SK-N-SH (cell line): ENCODE data around the gene ZNF256. TPM values are rescaled to one million over a fixed set of nuclear protein-coding genes. Genes with fewer than 3 reads are reported as not detected.

Source experiments
- CTCF ChIA-PET: fragments of 300-600, 350-600 bp; formaldehyde crosslinking; extraction: SDS; loops from one replicate; lab custom pipeline; 2021; lab: Yijun Ruan, JAX
- POLR2A ChIA-PET: fragments of 350-600 bp; sonication (Branson Sonifier 250); formaldehyde crosslinking; extraction: SDS; loops from one replicate; lab custom pipeline; 2020; ENCODE audit warnings: antibody characterized with exemption, inconsistent platforms; lab: Yijun Ruan, JAX
- DNase-seq: peaks from one replicate; pipeline ENCODE4 v3.0.0; 2012
- H2AFZ ChIP-seq: fragments of 200-600 bp; sonication (generic); 2 replicates; pipeline ENCODE4 v1.8.1; 2016; ENCODE audit warnings: antibody characterized with exemption, mild to moderate bottlenecking, low read depth
- H3F3A ChIP-seq: fragments of 200-600 bp; sonication (generic); replicated peaks from 2 replicates; pipeline ENCODE3; 2016; ENCODE audit warnings: antibody characterized with exemption, mild to moderate bottlenecking; ENCODE audit not compliant: insufficient read depth
- H3K27ac ChIP-seq, 2 experiments: fragments of 200-500 bp in 1 of 2; fragments of 200-600 bp in 1 of 2; sonication (Bioruptor generic) in 1 of 2; sonication (generic), shearing (Covaris generic) in 1 of 2; 2 replicates each; pipeline versions ENCODE4 v1.5.1 to v1.6.1; 2014 to 2016; ENCODE audit warnings: low read depth in 2 of 2, inconsistent platforms in 1 of 2, low read length in 1 of 2, mild to moderate bottlenecking in 1 of 2, mixed read lengths in 1 of 2
- H3K27me3 ChIP-seq: fragments of 200-600 bp; sonication (generic), shearing (Covaris generic); 2 replicates; pipeline ENCODE4 v1.6.1; 2016; ENCODE audit warnings: mixed run types; ENCODE audit not compliant: insufficient read depth
- H3K36me3 ChIP-seq, 2 experiments: fragments of 200-500 bp in 1 of 2; fragments of 200-600 bp in 1 of 2; sonication (Bioruptor generic) in 1 of 2; sonication (generic) in 1 of 2; replicated peaks in 1 of 2; 2 replicates each; pipeline versions ENCODE3 to v1.5.1; 2014 to 2016; ENCODE audit warnings: low read length in 1 of 2, mild to moderate bottlenecking in 1 of 2; ENCODE audit not compliant: insufficient read depth in 2 of 2, control insufficient read depth in 1 of 2
- H3K4me1 ChIP-seq, 2 experiments: fragments of 200-500 bp in 1 of 2; fragments of 200-600 bp in 1 of 2; sonication (Bioruptor generic) in 1 of 2; sonication (generic), shearing (Covaris generic) in 1 of 2; 2 replicates each; pipeline versions ENCODE4 v1.5.1 to v1.6.1; 2014 to 2016; ENCODE audit warnings: low read depth in 1 of 2, low read length in 1 of 2, mixed run types in 1 of 2; ENCODE audit not compliant: insufficient read depth in 2 of 2, control insufficient read depth in 1 of 2
- H3K4me2 ChIP-seq: fragments of 200-600 bp; sonication (generic), shearing (Covaris generic); 2 replicates; pipeline ENCODE4 v1.6.1; 2017; ENCODE audit warnings: mixed run types
- H3K4me3 ChIP-seq, 2 experiments: fragments of 200-500 bp in 1 of 2; fragments of 200-600 bp in 1 of 2; sonication (Bioruptor generic) in 1 of 2; sonication (generic), shearing (Covaris generic) in 1 of 2; 2 replicates each; pipeline versions ENCODE4 v1.5.1 to v1.8.1; 2014 to 2016; ENCODE audit warnings: low read depth in 2 of 2, inconsistent platforms in 1 of 2, low read length in 1 of 2, mild to moderate bottlenecking in 1 of 2, mixed read lengths in 1 of 2, moderate library complexity in 1 of 2
- H3K79me2 ChIP-seq: fragments of 200-600 bp; sonication (generic); 2 replicates; pipeline ENCODE4 v1.8.1; 2017; ENCODE audit warnings: mild to moderate bottlenecking; ENCODE audit not compliant: insufficient read depth
- H3K9ac ChIP-seq: fragments of 200-600 bp; sonication (generic); 2 replicates; pipeline ENCODE4 v1.6.1; 2017; ENCODE audit warnings: mixed run types
- H3K9me2 ChIP-seq: fragments of 200-600 bp; sonication (generic); 2 replicates; pipeline ENCODE4 v1.6.1; 2017; ENCODE audit warnings: mixed run types
- H3K9me3 ChIP-seq: fragments of 200-600 bp; sonication (generic); 2 replicates; pipeline ENCODE4 v1.6.1; 2017; ENCODE audit warnings: mixed run types, mild to moderate bottlenecking, moderate library complexity
- H4K20me1 ChIP-seq: fragments of 200-600 bp; sonication (generic); 2 replicates; pipeline ENCODE4 v1.6.1; 2017; ENCODE audit warnings: mild to moderate bottlenecking, mixed run types; ENCODE audit not compliant: insufficient read depth
- CHD2 ChIP-seq: fragments of 150-350 bp; IDR thresholded peaks from 2 replicates; pipeline ENCODE4 v1.6.1; 2018; ENCODE audit warnings: low read length; ENCODE audit not compliant: partially characterized antibody
- CTCF ChIP-seq: fragments of 200-600 bp; sonication (generic); IDR thresholded peaks from 2 replicates; pipeline ENCODE4 v1.6.1; 2017; ENCODE audit warnings: antibody characterized with exemption, mild to moderate bottlenecking, moderate library complexity
- EP300 ChIP-seq, 2 experiments: IDR thresholded peaks; 2 replicates each; pipeline versions ENCODE4 v1.4.0 to v1.6.1; 2012; ENCODE audit warnings: borderline replicate concordance in 1 of 2, low read depth in 1 of 2, low read length in 1 of 2
- FOXJ3 ChIP-seq: sonication (generic); formaldehyde crosslinking; IDR thresholded peaks from 2 replicates; pipeline ENCODE4 v1.5.1; 2020; ENCODE audit warnings: mild to moderate bottlenecking, missing genetic modification reagents
- GATA2 ChIP-seq: sonication (generic); formaldehyde crosslinking; IDR thresholded peaks from 2 replicates; pipeline ENCODE4 v1.5.0; 2020; ENCODE audit warnings: mild to moderate bottlenecking, missing genetic modification reagents
- IRF3 ChIP-seq: fragments of 150-350 bp; IDR thresholded peaks from 2 replicates; pipeline ENCODE4 v1.6.1; 2016; ENCODE audit warnings: mild to moderate bottlenecking, low read depth, low read length
- NRF1 ChIP-seq: IDR thresholded peaks from 2 replicates; pipeline ENCODE4 v1.6.1; 2012; ENCODE audit warnings: low read depth, mild to moderate bottlenecking, low read length
- PBX3 ChIP-seq: IDR thresholded peaks from 2 replicates; pipeline ENCODE4; 2012
- POLR2AphosphoS5 ChIP-seq: IDR thresholded peaks from 2 replicates; pipeline ENCODE4 v1.6.1; 2012; ENCODE audit warnings: low read depth, low read length
- RAD21 ChIP-seq: IDR thresholded peaks from 2 replicates; pipeline ENCODE4 v1.6.1; 2012; ENCODE audit warnings: mild to moderate bottlenecking, low read length
- RCOR1 ChIP-seq: fragments of 150-350 bp; IDR thresholded peaks from 2 replicates; pipeline ENCODE4 v1.6.1; 2017; ENCODE audit warnings: antibody characterized with exemption, low read length
- RXRA ChIP-seq: IDR thresholded peaks from 2 replicates; pipeline ENCODE4 v1.4.0; 2012; ENCODE audit warnings: low read depth, mild to moderate bottlenecking, borderline replicate concordance
- TCF12 ChIP-seq: IDR thresholded peaks from 2 replicates; pipeline ENCODE4 v1.4.0; 2012
- TEAD4 ChIP-seq: IDR thresholded peaks from 2 replicates; pipeline ENCODE4 v1.4.0; 2012; ENCODE audit warnings: mild to moderate bottlenecking, borderline replicate concordance; ENCODE audit not compliant: insufficient read depth
- USF1 ChIP-seq: IDR thresholded peaks from 2 replicates; pipeline ENCODE4 v1.4.0; 2012; ENCODE audit warnings: low read depth, borderline replicate concordance
- USF2 ChIP-seq: fragments of 150-350 bp; IDR thresholded peaks from 2 replicates; pipeline ENCODE4 v1.6.1; 2017; ENCODE audit warnings: antibody characterized with exemption, low read length, low read depth, borderline replicate concordance
- YY1 ChIP-seq: IDR thresholded peaks from 2 replicates; pipeline ENCODE4 v1.4.0; 2012; ENCODE audit warnings: low read depth, mild to moderate bottlenecking
- WGBS: methylation state at CpG from one replicate; pipeline ENCODE4 v1.1.6; 2017; ENCODE audit warnings: low lambda C conversion rate; 5-methylcytosine and 5-hydroxymethylcytosine counted together
- polyA plus RNA-seq, 3 experiments: library from polyadenylated mRNA; depleted of rRNA; stranded (reverse); fragments of >200 nt; gene quantifications; 2 replicates each; pipeline ENCODE4 v1.2.3, GENCODE V29; 2012

Gene ZNF256
- polyA plus RNA-seq, 1 of the 3 experiments (the other 2 are of a cell fraction), result 3.7 TPM

- WGBS, result 95% methylated on average over 6 of the region's 6 CpGs
- H3K36me3 ChIP-seq, result peaks cover 6 to 30% of the 10 kb centered on the region in 2 experiments
- H3K4me2 ChIP-seq, result no peak overlapping the region
- DNase-seq, result no peak
- no peaks in the 10 kb centered on the region for H4K20me1 ChIP-seq
- H3K27ac ChIP-seq, result no peak overlapping the region
- CTCF ChIA-PET, result no interaction called here
- no peak overlapping the region for H3K4me3 ChIP-seq
- no peaks in the 10 kb centered on the region for H3K4me1 ChIP-seq
- TF ChIP-seq EP300 (IDR thresholded peaks at IDR 0.05; ENCODE audit: borderline replicate concordance in 1 of 2, low read depth in 1 of 2, low read length in 1 of 2), result no peak
- no peak for TF ChIP-seq GATA2 (CRISPR knock-in tag)
- TF ChIP-seq FOXJ3 (CRISPR knock-in tag), result no peak
- no peak for TF ChIP-seq TEAD4
- TF ChIP-seq RAD21, result no peak
- H2AFZ ChIP-seq, result no peak overlapping the region
- POLR2A ChIA-PET, result no interaction called here
- H3F3A ChIP-seq, result no peaks in the 10 kb centered on the region
- H3K9ac ChIP-seq, result no peak overlapping the region
- H3K9me2 ChIP-seq, result no peaks in the 10 kb centered on the region
- H3K27me3 ChIP-seq, result no peaks in the 10 kb centered on the region
- 0 out of 2 replicates have a peak, but pooled peaks cover 6% of the 10 kb centered on the region for H3K9me3 ChIP-seq
- H3K79me2 ChIP-seq, result peaks cover 3% of the 10 kb centered on the region; the same call in 1 of the 2 replicates
These were observed 42.2 kb downstream of the ZNF256 start for GRCh38 chr19:57905258-57905657.

- POLR2A ChIA-PET, result no interaction called here
- no peak for DNase-seq
- no peak for TF ChIP-seq USF2
- TF ChIP-seq FOXJ3 (CRISPR knock-in tag), result no peak
- TF ChIP-seq EP300 (IDR thresholded peaks at IDR 0.05; ENCODE audit: borderline replicate concordance in 1 of 2, low read depth in 1 of 2, low read length in 1 of 2), result no peak
- no peak for TF ChIP-seq CHD2
- TF ChIP-seq YY1, result no peak
- no peak for TF ChIP-seq TCF12
- no peak for TF ChIP-seq IRF3
- no peak for TF ChIP-seq USF1
- no peak for TF ChIP-seq PBX3
- TF ChIP-seq NRF1, result no peak
- no peak for TF ChIP-seq RXRA
- no peak for TF ChIP-seq POLR2AphosphoS5
- TF ChIP-seq RCOR1, result no peak
- TF ChIP-seq CTCF, result no peak; the same call in 1 of the 2 replicates
- TF ChIP-seq, all 33 proteins: peak for 0
- H2AFZ ChIP-seq, result no peak overlapping the region
- H3K79me2 ChIP-seq, result peaks cover 3% of the 10 kb centered on the region; the same call in 1 of the 2 replicates
- no peak overlapping the region for H3K9ac ChIP-seq
- no peak overlapping the region for H3K4me3 ChIP-seq
- 0 out of 2 replicates have a peak, but pooled peaks cover 6% of the 10 kb centered on the region for H3K9me3 ChIP-seq
- H3K27ac ChIP-seq, result no peak overlapping the region
- H3K36me3 ChIP-seq, result peaks cover 6 to 26% of the 10 kb centered on the region in 2 experiments
- 68% methylated on average over 6 of the region's 7 CpGs for WGBS
- H3K4me2 ChIP-seq, result no peak overlapping the region
- no peaks in the 10 kb centered on the region for H4K20me1 ChIP-seq
- CTCF ChIA-PET, result interaction anchor here (1.2 kb wide), 1 partner anchor 16 kb away, joined by 3 read pairs; no protein-coding TSS in a partner anchor
- H3K27me3 ChIP-seq, result no peaks in the 10 kb centered on the region
- no peaks in the 10 kb centered on the region for H3K4me1 ChIP-seq
- no peaks in the 10 kb centered on the region for H3K9me2 ChIP-seq
- H3F3A ChIP-seq, result no peaks in the 10 kb centered on the region
These were observed 43.8 kb downstream of the ZNF256 start for GRCh38 chr19:57903618-57904184.
